Right forelimb (tissue), 1 donor: ENCODE data around the gene MPV17L.
A peak's percentile ranks its signal among the peaks of the same experiment; 100 is the strongest.
"Not testable (repeated sequence)": the region's sequence is repeated elsewhere in the genome, so short reads cannot be mapped to it uniquely, and the experiment has no call there.

Experiments used
- DNase-seq: peaks from one replicate; pipeline ENCODE4 v3.0.0-alpha.2; 2018

MPV17L gene

GRCh38 chr16:15415511-15415985, 20.0 kb downstream of the MPV17L start:
- no peak for DNase-seq

DNA sequence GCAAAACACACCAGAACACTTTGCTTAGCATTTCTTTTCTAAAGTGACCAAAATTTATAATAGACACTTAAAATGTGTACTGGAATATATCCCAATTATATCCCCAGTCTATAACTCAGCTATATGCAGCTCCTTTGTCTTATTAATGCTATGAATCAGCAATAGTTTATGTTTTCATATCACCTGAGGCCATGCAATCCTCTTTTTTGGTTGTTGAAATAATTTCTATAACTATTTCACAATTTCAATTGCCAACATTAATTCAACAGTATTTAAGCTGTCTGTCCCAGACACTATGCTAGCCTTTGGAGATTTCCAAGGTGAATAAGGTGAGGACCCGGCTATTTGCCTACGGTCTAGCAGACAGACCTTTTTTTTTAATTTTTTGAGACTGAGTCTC, 21.6 kb downstream of the MPV17L start:
- DNase-seq, result no peak

GRCh38 chr16:15418206-15418605, 22.7 kb downstream of the MPV17L start:
- no peak for DNase-seq

DNA sequence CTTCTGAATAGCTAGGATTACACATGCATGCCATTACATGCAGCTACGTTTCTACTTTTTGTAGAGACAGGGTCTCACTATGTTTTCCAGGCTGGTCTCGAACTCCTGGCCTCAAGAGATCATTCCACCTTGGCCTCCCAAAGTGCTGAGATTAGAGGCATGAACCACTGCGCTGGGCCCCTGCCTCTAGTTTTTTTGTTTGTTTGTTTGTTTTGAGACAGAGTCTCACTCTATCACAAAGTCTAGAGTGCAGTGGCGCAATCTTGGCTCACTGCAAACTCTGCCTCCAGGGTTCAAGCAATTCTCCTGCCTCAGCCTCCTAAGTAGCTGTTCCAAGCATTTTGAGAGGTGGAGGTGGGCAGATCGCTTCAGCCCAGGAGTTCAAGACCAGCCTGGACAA, 26.1 kb downstream of the MPV17L start:
- not testable (repeated sequence) for DNase-seq

- no peak for DNase-seq
Measured at GRCh38 chr16:15422222-15422621, 26.7 kb downstream of the MPV17L start.

DNA sequence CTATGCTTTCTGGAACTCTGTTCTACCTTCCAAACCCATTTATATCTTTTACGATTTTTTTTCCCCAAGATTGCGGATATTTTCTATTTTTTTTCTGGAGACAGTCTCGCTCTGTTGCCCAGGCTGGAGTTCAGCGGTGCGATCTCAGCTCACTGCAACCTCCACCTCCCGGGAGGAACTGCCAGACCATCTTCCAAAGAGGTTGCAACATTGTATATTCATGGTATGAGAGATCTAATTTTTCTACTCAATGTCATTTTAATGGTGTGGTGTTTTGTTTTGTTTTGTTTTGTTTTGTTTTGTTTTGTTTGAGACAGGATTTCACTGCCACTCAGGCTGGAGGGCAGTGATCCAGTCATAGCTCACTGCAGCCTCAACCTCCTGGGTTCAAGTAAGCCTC, 30.3 kb downstream of the MPV17L start:
- no peak for DNase-seq

DNA sequence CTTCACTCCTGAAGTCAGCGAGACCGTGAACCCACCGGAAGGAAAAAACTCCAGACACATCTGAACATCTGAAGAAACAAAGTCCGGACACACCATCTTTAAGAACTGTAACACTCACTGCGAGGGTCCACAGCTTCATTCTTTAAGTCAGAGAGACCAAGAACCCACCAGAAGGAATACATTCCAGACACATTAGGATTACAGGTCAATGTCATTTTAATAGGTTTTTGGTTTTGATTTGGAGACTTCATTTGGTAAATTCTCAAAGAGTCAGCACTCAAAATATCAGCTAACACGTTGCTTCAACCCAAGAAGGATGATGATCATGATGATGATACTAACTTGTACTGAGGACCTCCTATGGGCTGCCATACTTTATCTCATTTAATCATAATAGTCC, 31.2 kb downstream of the MPV17L start:
- no peak for DNase-seq

- peak; percentile 81 for DNase-seq
Measured at GRCh38 chr16:15427648-15428239, 32.2 kb downstream of the MPV17L start.

GRCh38 chr16:15430884-15431283, 35.3 kb downstream of the MPV17L start:
- not testable (repeated sequence) for DNase-seq

DNA sequence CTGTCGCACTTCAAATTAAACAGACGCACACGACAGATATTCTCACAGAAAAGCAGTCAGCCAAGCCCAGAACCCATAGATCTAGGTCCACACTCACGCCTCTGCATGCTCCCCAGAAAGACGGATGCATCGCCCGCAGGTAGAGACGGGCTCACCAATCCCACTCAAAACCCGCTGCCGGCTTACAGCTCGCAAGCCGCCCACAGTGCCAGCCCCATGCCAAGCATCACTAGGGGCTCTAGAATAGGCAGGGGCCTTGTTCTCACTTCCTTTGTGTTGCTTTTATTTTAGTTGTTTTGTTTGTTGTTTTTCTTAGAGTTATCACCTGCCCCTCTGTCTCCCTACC, 38.5 kb downstream of the MPV17L start:
- no peak for DNase-seq

GRCh38 chr16:15434425-15435215, 39.1 kb downstream of the MPV17L start, which contains the start of gene BMERB1:
BMERB1 (plus strand) TSS chr16:15434588; CDS start chr16:15434654, 66 bp downstream.
- DNase-seq, result peak; percentile 84

DNA sequence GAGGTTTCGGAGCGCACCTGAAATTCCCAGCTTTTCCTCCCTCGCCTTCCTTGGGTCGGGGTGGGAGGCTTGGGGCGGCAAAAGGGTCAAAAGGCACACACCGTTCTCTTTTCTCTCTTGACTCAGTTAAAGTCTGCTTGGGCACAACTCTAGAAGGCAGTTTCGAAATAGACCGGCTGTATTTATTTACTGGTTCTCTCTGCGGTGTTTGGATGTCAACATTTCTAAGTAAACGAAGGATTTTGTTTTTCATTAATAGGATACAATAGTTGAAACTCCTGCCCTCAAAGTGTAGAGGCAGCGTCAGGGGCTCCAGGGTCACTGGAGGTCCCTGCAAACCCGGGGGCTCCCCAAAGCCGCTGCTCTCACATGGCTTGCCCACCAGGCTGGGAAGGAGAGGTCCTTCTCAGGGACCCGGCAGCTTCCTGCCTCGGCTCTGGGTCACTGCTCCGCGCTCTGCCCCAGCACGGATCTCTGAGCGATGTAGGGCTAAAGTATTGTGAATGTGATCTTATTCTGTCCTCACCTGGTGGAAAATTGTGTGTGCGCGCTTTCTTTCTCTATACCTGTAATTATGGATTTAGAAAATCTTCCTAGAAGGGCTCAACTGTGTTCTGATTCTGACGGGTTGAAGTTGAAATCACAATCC, 39.8 kb downstream of the MPV17L start:
- DNase-seq, result no peak

- no peak for DNase-seq
Measured at GRCh38 chr16:15439102-15439501, 43.5 kb downstream of the MPV17L start.

DNA sequence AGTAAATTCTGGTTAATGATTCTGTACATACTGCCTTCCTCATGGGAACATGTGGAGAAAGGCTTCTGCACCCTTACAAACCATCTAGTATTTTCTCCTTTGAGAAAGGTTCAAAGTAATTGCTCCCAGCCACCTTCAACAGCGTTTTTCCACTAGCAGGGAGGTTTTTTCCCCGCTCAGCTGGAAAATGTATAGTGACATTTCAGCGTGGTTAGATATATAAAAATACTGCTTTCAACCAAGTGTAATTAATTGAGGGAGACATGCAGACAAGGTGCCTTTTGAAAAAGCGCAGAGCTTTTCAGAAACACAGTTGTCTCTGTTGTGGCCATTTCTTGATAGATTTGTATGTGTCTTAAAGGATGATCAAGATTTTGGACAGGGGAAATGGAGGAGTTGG, 44.0 kb downstream of the MPV17L start:
- no peak for DNase-seq

DNA sequence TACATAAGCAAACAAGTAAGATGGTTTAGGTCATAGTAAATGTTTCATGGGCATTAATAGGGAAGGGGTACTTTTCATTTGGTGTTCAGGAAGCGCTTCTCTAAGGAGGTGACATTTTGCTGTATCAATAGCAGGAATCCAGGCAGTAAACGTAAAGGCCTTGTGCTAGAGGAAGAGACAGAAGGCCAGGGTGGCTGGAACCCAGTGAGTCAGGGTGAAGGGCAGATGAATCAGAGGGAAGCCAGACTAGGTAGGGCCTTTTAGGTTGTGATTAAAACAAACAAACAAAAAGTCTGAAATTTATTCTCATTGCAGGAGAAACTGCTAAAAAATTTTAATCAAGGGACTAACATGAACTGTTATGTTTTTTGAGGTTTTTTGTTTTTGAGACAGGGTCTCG, 45.3 kb downstream of the MPV17L start:
- DNase-seq, result no peak

DNA sequence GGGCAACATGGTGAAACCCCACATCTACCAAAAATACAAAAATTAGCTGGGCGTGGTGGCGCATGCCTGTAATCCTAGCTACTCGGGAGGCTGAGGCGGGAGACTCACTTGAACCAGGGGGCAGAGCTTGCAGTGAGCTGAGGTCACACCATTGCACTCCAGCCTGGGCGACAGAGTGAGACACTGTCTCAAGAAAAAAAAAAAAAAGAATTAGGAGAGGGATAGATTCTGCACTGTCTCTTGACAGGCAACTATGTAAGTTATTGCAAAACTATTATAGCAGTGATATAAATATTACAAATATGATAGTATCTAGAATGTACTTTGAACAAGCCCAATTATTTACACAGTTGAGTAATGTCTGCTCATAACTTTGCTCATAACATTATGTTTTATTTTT, 46.6 kb downstream of the MPV17L start:
- not testable (repeated sequence) for DNase-seq

GRCh38 chr16:15443753-15444152, 48.2 kb downstream of the MPV17L start:
- no peak for DNase-seq

DNA sequence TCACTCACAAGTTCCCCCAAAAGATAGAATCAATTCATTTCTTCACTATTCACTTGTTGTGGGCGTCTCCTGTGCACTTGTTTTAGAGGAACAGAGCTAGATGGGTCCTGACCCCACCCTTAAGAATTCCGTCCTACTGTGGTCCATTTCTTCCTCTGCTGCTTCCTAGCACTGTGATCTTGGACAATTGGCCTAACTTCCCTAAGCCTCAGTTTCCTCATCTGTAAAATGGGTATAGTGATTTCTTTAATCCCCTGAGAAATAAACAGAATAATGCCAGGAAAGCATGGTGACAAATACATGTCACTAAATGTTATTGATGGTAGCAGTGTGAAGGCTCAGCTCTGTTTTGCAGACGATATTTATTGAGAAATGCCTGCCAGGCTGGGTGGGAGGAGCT, 48.7 kb downstream of the MPV17L start:
- no peak for DNase-seq

DNA sequence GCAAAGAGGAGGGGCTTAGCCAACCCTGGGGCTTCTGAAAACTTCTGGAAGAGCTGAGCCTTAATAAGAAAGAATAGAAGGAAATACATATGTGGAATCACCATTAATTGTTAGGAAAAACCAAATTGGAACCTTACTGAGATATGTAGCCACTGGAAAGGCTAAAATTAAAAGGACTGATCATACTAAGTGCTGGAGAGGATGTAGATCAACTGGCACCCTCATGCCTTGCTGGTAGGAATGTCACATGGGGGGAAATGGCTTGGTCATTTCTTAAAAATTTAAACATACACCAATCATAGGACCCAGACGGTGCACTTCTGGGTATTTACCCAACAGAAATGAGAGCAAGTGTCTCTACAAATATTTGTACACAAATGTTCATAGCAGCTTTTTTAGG, 49.9 kb downstream of the MPV17L start:
- no peak for DNase-seq

DNA sequence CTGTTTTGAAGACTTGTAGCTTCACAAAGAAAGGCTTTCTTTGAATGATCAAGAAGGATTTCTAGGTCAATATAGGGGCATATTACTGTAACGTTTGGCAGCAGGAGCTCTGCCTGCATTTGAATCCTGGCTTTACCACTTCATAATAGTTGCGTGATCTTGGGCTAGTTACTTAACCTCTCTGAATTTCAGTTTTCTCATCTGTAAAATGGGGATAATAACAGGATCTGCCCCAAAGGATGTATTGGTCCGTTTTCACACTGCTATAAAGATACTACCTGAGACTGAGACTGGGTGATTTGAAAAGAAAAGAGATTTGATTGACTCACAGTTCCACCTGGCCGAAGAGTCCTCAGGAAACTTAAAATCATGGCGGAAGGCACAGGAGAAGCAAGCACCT, 51.3 kb downstream of the MPV17L start:
- no peak for DNase-seq

- no peak for DNase-seq
Measured at GRCh38 chr16:15450624-15451023, 55.1 kb downstream of the MPV17L start.

- DNase-seq, result no peak
Measured at GRCh38 chr16:15451098-15451731, 55.7 kb downstream of the MPV17L start.

DNA sequence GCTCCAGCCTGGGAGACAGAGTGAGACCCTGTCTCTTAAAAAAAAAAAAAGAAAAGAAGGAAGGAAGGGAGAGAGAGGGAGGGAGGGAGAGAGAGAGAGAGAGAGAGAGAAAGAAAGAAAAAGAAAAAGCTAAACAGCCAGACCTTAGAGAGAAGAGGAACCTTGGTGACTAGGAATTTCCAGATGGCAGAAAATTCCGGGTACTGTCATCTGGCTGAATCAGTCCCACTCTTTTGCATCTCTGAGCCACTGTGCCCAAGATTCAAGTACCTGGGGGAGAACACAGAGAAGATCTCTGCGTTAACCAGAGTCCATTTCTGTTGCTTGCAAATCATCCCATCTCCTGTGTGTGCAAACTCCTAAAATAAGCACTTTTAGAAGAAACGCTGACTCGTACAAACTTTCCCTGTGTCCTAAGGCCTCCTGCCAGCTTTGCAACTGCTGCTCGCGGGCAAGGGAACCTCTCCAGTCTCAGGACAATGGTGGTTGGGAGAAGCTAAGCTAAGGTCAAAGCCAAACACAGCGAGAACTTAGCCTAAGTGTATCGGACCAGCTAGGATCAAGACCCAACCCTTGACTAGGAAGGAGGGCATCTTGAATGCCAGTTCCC, 56.8 kb downstream of the MPV17L start:
- DNase-seq, result no peak
